NCI-H2107 treated with DMSO at 0.1 percent for 48 hours (cell line): Measurements from ENCODE around the gene ABCF2.

Source experiments
- DNase-seq: peaks from one replicate; lab custom pipeline; 2025; ENCODE audit not compliant: unreplicated experiment; lab: John Stamatoyannopoulos, UW

ABCF2 gene

GRCh38 chr7:151252961-151253711 is 26.1 kb upstream of the ABCF2 start:
- DNase-seq: no peak

- no peak for DNase-seq
Measured at GRCh38 chr7:151252561-151252835, 25.5 kb upstream of the ABCF2 start.

- DNase-seq: peak; percentile 26
Measured at GRCh38 chr7:151251689-151252560, 24.9 kb upstream of the ABCF2 start.

GRCh38 chr7:151251328-151251688 is 24.3 kb upstream of the ABCF2 start:
- no peak for DNase-seq

- DNase-seq: no peak
Measured at GRCh38 chr7:151250181-151251132, 23.5 kb upstream of the ABCF2 start.

- no peak for DNase-seq
Measured at GRCh38 chr7:151249732-151250072, 22.7 kb upstream of the ABCF2 start.

- DNase-seq: no peak
Measured at GRCh38 chr7:151249034-151249731, 22.2 kb upstream of the ABCF2 start.

- no peak for DNase-seq
Measured at GRCh38 chr7:151248346-151249033, 21.5 kb upstream of the ABCF2 start, which contains the start of gene SMARCD3. Gene SMARCD3, minus strand, starts transcription at chr7:151248694. Its CDS starts 132 bp downstream, at chr7:151248562.

- no peak for DNase-seq
Measured at GRCh38 chr7:151247611-151248345, 20.8 kb upstream of the ABCF2 start.

GRCh38 chr7:151246851-151247580 is 20.0 kb upstream of the ABCF2 start:
- no peak for DNase-seq

GRCh38 chr7:151246102-151246850 is 19.3 kb upstream of the ABCF2 start:
- no peak for DNase-seq

- no peak for DNase-seq
Measured at GRCh38 chr7:151245360-151246101, 18.5 kb upstream of the ABCF2 start.

- no peak for DNase-seq
Measured at GRCh38 chr7:151244841-151245346, 17.9 kb upstream of the ABCF2 start.

GRCh38 chr7:151244196-151244840 is 17.3 kb upstream of the ABCF2 start:
- DNase-seq: peak; percentile 66

- no peak for DNase-seq
Measured at GRCh38 chr7:151243408-151244195, 16.6 kb upstream of the ABCF2 start.

- no peak for DNase-seq
Measured at GRCh38 chr7:151243045-151243349, 16.0 kb upstream of the ABCF2 start.
